Measurements from ENCODE around the gene TUBA8.
"Not testable (repeated sequence)": the region's sequence is repeated elsewhere in the genome, so short reads cannot be mapped to it uniquely, and the experiment has no call there.

TUBA8 gene

DNA sequence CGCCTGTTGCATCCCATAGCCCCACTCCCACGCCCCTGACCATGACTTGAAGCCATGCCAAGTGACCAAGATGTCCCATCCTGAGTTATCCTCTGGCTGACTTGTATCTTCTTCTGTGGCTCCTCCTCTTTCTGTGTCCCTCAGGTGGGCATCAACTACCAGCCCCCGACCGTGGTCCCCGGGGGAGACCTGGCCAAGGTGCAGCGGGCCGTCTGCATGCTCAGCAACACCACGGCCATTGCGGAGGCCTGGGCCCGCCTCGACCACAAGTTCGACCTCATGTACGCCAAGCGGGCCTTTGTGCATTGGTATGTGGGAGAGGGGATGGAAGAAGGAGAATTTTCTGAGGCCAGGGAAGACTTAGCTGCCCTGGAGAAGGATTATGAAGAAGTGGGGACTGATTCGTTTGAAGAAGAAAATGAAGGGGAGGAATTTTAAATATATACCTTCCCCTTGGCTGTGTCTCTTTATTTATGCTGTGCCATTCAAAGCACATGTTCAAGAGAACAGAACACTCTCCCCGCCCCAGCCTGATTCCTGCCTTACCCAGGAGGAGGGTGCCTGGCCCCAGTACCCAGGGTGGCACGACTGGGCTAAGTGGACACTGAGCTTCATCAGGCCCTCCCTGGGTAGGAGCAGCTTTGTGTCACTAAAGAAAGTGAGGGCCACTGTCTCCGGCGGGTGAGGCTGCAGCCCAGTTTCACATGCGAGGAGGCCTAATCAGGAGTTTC is 20.3 kb downstream of the TUBA8 start:
- no peak for DNase-seq (ENCODE audit: low spot score)

- no peak for DNase-seq (ENCODE audit: low spot score)
Measured at GRCh38 chr22:18133452-18133851, 22.8 kb downstream of the TUBA8 start.

- DNase-seq (ENCODE audit: low spot score): no peak
Measured at GRCh38 chr22:18136563-18137320, 26.1 kb downstream of the TUBA8 start.

DNA sequence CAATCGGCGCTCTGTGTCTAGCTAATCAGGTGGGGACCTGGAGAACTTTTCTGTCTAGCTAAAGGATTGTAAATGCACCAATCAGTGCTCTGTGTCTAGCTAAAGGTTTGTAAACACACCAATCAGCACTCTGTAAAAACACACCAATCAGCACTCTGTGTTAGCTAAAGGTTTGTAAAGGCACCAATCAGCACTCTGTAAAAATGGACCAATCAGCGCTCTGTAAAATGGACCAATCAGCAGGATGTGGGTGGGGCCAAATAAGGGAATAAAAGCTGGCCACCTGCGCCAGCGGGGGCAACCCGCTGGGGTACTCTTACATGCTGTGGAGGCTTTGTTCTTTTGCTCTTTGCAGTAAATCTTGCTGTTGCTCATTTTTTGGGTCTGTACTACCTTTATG is 30.4 kb downstream of the TUBA8 start:
- not testable (repeated sequence) for DNase-seq (ENCODE audit: low spot score)

DNA sequence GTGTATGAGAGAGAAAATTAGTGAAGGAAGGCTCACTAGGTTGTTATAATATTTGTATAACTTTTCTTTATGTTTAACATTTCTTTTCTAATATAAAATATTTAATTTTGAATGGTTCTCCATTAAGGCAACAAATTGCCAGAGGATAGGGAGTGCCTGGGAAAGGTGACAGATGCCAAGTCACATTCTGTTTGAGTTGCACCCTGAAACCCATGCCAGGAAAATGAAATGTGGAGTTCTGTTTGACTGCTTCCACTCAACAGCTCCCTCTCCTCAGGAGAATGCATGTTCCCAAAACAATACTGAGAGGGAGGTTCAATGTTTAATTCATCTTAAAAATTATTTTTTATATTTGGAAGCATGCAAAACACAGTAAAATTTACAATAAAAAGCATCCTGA is 33.5 kb downstream of the TUBA8 start:
- DNase-seq (ENCODE audit: low spot score): no peak

DNA sequence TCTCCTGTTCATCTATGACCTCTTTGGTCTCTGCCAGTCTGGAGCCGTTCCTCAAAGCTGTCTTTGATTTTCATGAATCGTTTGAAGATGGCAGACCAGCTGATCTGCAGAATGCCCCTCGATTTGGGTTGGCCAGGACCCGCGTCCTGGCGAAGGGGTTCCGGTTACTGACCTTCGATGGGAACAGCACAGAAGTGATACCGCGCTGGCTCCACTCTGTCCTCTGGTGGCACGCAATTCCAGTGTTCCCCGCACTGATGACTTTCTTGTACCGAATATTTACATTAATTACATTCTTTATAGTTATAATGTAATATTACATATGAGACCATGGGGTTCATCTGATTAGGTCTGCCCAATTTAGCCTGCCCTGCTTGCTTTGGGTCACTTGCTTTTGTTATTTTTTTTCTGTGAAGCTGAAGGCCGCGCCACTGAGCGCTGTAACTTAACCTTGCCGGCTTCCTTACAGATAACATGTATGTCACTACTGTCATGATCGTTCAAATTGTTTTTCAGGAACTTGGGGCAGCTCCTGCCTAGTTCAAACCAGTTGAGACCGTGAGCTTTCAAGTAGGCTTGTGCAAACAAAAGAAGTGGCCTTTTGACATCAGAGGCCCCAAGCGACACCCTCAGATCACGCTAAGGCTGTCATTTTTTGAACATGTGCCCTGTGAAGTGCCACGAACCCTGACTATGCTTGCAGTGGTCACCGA is 35.2 kb downstream of the TUBA8 start:
- no peak for DNase-seq (ENCODE audit: low spot score)

GRCh38 chr22:18146389-18146753 is 35.8 kb downstream of the TUBA8 start:
- DNase-seq (ENCODE audit: low spot score): no peak

- no peak for DNase-seq (ENCODE audit: low spot score)
Measured at GRCh38 chr22:18147791-18148190, 37.2 kb downstream of the TUBA8 start.

GRCh38 chr22:18148293-18148965 is 37.8 kb downstream of the TUBA8 start:
- DNase-seq (ENCODE audit: low spot score): no peak

GRCh38 chr22:18152519-18152918 is 41.9 kb downstream of the TUBA8 start:
- no peak for DNase-seq (ENCODE audit: low spot score)

DNA sequence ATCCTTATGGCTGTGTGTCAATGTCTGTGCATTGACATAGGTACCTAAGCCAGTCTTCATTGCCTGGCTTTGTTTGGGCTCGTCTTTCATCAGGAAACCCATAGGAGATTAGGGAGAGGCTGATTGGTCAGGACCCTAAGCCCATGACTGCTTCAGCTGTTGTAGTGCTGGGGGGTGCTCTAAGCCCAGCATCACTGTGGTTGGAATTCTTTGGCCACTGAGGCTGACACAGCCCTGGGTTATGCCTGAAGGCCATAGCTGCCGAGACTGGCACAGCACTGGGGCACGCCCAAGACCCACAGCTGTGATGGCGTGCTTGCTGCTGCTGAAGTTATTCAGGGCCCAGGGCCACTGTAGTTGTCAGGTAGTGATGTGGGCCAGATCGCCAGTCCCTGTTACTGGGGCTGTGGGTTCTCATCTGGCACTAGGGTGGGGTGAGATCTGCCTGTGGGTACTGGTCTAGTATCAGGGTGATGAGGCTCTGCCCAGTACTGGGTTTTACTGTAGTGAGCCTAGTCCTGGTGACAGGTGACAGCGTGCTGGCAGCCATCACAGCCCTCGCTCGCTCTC is 44.3 kb downstream of the TUBA8 start:
- DNase-seq (ENCODE audit: low spot score): no peak

DNA sequence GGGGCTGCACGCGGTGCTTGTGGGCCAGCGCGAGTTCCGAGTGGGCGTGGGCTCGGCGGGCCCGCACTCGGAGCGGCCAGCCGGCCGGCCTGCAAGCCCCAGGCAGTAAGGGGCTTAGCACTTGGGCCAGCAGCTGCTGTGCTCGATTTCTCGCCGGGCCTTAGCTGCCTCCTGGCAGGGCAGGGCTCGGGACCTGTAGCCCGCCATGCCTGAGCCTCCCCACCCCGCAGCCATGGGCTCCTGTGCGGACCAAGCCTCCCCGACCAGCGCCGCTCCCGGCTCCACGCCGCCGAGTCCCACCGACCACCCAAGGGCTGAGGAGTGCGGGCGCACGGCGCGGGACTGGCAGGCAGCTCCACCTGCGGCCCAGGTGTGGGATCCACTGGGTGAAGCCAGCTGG is 44.9 kb downstream of the TUBA8 start:
- not testable (repeated sequence) for DNase-seq (ENCODE audit: low spot score)

GRCh38 chr22:18156878-18157713 is 46.5 kb downstream of the TUBA8 start:
- DNase-seq (ENCODE audit: low spot score): peak; percentile 76

- no peak for DNase-seq (ENCODE audit: low spot score)
Measured at GRCh38 chr22:18157714-18158028, 47.1 kb downstream of the TUBA8 start.

DNA sequence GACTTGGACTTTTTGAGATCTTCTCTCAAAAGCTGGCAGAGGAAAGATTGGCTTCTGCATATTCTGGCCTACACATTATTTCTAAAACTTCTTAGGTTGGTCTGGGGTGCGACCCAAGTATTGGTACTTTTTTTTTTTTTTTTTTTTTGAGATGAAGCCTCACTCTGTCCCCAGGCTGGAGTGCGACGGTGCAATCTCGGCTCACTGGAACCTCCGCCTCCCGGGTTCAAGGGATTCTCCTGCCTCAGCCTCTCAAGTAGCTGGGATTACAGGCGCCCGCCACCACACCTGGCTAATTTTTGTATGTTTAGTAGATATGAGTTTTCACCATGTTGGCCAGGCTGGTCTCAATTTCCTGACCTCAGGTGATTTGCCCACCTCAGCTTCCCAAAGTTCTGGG is 50.0 kb downstream of the TUBA8 start:
- not testable (repeated sequence) for DNase-seq (ENCODE audit: low spot score)

- DNase-seq (ENCODE audit: low spot score): not testable (repeated sequence)
Measured at GRCh38 chr22:18163843-18164242, 53.2 kb downstream of the TUBA8 start.

DNA sequence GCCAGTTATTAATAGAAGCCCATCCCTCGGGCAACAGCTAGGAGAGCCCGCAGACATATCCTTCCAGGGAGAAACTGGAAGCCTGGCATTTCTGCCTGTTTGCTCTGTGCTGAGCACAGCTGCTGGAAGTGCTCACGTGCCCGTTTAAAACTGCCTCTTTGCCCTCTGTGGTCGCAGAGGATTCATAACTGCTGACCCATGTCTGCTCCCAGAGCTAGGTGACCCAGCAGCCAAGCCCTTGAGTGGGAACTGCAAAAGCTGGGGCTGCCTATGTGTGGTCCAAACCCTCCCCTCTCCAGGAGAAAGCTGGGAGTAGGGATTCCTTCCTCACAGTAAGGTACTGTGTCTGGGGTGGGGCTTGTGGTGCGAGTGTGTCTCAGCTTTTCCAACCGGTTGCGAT is 54.0 kb downstream of the TUBA8 start:
- DNase-seq (ENCODE audit: low spot score): not testable (repeated sequence)

DNA sequence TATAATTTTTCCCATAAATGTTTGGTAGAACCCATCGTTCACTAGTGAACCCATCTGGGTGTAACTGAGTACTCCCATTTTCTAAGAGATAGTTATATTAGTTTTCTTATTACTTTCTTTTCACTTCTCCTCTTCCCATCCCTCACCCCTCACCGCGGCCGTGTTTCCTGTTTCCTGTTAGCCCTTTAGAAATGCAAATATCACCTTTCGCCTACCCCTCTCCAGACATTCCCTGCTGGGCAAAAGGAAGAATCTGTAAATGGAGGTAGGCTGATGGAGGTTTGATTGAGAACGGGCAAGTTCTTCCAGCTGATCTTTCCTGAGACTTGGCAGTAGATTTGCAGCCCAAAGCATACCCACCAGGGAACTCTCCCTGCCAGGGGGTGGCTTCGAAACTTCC is 54.7 kb downstream of the TUBA8 start:
- DNase-seq (ENCODE audit: low spot score): not testable (repeated sequence)

DNA sequence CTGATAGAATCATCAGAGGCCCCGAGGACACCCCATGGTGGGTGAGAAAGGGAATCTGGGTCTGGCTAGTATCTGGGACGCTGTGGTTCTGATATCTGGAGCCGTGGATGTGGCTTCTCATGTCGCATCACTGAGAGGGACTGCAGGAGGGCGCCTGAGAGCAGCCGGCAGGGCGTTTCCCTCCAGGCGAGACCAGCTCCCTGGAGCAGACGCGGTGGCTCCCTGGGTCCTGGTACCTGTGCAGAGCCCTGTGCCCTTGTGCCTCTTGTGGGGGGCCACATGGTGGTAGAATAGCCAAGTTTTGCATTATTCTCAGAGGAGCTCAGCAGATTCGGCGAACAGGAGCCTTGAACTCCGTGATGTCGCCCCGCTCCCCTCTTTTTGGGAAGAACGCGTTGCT is 59.7 kb downstream of the TUBA8 start:
- not testable (repeated sequence) for DNase-seq (ENCODE audit: low spot score)

DNA sequence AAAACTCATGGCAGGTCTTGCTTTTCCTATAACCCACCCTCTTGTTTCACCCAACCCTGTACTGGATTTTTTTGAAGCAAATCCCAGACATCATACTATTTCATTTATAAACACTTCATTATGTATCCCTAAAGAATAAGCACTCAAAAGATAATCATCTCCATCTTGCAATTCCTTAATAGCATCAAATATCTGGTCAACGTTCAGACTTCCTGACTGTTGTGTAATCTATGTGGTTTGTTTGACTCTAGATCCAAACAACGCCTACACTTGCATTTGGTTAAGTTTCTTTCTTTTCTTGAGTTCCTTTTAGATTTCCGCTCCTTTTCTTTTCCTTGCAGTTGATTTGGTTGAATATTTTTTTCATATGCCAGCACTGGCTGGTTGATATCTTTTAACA is 61.6 kb downstream of the TUBA8 start:
- DNase-seq (ENCODE audit: low spot score): not testable (repeated sequence)

DNA sequence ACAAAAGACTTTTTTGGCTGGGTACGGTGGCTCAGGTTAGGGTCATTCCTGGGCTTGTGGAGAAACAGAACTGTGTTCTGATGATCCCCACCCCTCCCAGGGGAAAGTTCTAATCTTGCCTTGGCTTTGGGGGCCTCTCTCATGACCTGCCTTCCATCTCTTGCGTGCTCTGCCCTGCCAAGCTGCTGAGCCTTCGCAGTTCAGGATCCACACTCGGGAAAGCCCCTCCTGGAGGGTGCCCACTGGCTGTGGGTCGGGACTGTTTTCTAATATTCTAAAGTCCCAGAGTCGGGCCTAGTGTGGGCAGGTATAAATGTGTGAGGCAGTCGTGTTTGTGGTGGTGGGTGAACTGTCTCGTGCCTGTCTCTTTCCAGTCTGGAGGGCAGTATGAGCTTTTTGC is 62.2 kb downstream of the TUBA8 start:
- DNase-seq (ENCODE audit: low spot score): not testable (repeated sequence)

Data from RKO (cell line).